HG03280 (cell line): ENCODE measurements around the gene SHISAL1.
"Not testable (repeated sequence)": the region's sequence is repeated elsewhere in the genome, so short reads cannot be mapped to it uniquely, and the experiment has no call there.

ENCODE experiments used
- ATAC-seq: cut with Tn5 transposase; IDR thresholded peaks from one replicate; pipeline ENCODE4 v1.9.1; 2021; ENCODE audit warnings: mild to moderate bottlenecking, moderate library complexity; ENCODE audit not compliant: unreplicated experiment

The SHISAL1 gene

GRCh38 chr22:44329179-44329796 lies 16.5 kb upstream of the SHISAL1 start:
- peak; percentile 70 for ATAC-seq

- no peak for ATAC-seq
These were observed 16.0 kb upstream of the SHISAL1 start for GRCh38 chr22:44328762-44329161.

GRCh38 chr22:44328326-44328725 lies 15.6 kb upstream of the SHISAL1 start:
- ATAC-seq = no peak

DNA sequence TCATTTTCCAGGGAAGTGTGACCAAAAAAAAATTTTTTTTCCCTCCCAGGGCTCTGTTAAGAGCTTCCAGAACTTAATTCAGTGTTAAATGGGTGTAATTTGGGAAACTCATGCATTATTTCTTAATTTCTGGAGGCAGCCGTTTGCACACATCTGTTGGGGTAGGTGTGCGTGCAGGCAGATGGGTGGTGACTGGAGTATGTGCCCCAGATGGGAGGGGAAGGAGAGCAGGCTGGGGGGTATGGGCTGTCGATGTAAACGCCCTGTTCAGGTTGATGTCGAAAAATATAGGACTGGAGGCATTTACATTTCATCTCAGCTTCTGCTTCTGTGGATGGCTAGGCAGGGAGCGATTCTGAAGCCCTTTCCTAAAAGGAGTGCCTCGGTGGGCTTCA lies 13.7 kb upstream of the SHISAL1 start:
- ATAC-seq = no peak

- ATAC-seq = no peak
These were observed 13.2 kb upstream of the SHISAL1 start for GRCh38 chr22:44325718-44326490.

DNA sequence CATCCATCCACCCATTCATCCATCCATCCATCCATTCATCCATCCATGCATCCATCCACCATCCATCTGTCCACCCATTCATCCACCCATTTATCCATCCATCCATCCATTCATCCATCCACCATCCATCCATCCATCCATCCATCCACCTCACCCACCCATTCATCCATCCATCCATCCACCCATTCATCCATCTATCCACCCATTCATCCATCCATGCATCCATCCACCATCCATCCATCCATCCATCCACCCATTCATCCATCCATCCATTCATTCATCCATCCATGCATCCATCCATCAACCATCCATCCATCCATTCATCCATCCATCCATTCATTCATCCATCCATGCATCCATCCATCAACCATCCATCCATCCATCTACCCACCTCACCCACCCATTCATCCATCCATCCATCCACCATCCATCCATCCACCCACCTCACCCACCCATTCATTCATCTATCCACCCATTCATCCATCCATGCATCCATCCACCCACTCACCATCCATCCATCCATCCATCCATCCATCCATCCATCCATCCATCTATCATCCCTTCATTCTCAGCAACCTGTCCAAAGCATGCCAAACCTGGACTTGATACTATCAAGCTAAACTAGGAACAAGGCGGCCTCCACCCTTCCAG lies 10.5 kb upstream of the SHISAL1 start:
- not testable (repeated sequence) for ATAC-seq

GRCh38 chr22:44319685-44320084 lies 6.9 kb upstream of the SHISAL1 start:
- ATAC-seq = no peak

- ATAC-seq = no peak
These were observed 6.0 kb upstream of the SHISAL1 start for GRCh38 chr22:44318751-44319150.

GRCh38 chr22:44317886-44318637 lies 5.3 kb upstream of the SHISAL1 start:
- ATAC-seq = no peak

- no peak for ATAC-seq
These were observed 4.3 kb upstream of the SHISAL1 start for GRCh38 chr22:44317123-44317444.

GRCh38 chr22:44316393-44317122 lies 3.8 kb upstream of the SHISAL1 start:
- ATAC-seq = no peak

DNA sequence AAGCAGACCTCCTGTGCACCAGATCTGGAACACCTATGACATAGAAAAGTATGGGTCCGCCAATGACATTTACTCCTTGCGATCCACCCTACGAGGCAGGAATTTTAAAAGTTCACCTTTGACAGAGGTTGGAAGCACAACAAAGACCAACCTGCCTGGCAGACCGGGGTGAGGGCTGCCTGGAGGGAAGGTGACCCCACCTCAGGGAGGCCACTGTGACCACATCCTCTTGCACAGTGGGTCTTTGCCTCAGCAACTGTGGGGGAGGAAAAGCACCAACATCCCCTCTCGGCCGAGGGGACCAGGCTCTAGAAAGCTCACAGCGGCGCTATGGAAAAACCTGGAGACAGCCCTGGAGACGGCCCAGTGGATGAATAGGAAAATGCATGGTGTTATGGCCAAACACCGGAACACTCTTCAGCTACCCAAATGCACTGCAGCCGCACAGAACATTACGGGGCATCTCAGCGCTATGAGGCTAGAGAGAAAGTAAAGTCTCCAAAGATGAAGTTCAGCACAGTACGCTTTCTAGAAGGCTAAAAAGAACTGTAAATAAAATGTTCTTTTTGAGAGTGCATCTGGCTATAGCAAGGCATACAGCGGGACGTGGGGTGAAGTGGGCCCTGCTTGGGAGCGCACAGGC lies 1.8 kb upstream of the SHISAL1 start:
- ATAC-seq = no peak

DNA sequence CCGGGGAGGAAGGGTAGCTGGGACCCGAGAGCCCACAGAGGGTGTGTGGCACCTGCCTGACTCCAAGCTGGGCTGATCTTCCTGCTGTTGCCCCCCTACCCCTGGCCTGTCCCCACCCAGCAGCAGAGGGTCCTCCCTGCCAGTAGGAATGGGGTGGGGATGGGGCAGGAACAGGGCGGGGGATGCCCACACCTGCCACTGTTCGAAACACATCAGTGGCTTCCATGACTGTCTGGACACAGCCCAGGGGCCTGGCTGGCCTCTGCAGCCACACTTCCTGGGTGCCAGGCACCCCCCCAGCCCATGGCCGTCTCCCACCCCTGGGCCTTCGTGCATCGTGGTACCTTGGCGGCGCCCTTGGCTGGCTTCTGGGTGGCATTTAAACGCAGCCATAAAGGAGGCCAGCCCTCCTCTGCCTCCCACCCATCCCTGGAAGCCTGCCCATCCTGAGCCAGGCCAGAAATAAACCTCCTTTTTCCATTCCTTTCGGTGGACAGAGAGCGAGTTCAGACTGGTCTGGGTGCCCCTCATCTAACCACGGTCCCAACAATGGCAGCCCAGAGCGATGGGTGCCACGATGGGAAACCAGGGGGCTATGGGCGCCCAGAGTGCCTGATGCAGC lies 745 bp upstream of the SHISAL1 start:
- ATAC-seq = no peak

GRCh38 chr22:44311855-44312170 lies 938 bp downstream of the SHISAL1 start:
- no peak for ATAC-seq

DNA sequence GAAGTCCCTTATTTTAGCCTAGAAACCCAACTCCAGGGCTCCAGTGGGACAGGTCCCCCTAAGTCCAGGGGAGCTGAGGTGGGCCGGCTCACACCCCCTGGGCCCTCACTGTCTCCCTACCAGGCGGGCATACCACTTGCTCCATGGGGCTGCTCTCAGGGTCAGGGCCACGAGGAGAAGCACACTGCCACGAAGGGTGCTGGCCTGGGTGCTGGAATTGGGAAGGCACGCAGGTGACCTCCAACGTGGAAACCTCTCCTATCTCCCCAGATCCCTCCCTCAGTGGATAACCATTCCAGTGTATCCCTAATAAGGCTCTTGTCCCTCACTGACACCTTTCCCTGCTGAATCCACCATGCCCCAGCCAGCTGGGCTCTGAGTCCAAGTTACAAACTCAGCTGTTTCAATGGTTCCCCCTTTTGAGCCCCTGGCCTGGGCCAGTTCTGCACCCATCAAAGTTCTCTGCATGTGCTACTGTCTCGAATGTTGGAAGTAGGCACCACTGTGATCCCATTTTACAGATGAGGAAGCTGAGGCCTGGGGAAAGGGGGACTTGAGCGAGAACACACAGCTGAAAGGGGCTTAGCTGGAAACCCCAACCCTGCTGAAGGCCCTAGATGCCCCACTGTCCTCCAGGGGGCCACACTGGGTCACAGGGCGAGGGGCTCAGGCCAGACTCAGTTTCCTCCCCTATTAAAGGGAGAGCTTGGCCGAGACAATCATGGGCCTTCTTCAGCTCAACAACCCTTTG lies 1.5 kb downstream of the SHISAL1 start:
- no peak for ATAC-seq

- no peak for ATAC-seq
These were observed 3.1 kb downstream of the SHISAL1 start for GRCh38 chr22:44309647-44310046.

DNA sequence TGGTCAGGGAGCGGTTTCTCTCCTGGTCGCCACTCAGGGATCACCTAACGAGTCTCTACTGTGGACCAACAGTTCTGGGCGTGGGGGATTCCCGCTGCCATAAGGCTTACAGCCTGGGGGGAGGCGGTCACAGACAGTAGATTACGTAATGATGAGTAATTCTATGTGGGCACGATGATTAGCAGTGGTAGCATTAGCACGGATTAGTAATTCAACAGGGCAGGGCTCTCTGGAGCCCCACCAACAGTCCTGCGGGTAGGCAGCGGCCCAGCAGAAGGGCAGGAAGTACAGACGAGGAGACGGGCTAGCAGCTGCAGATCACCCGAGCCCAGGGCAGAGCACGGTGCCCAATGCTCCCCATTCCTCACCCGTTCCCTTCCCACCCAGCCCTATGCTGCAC lies 3.6 kb downstream of the SHISAL1 start:
- no peak for ATAC-seq

DNA sequence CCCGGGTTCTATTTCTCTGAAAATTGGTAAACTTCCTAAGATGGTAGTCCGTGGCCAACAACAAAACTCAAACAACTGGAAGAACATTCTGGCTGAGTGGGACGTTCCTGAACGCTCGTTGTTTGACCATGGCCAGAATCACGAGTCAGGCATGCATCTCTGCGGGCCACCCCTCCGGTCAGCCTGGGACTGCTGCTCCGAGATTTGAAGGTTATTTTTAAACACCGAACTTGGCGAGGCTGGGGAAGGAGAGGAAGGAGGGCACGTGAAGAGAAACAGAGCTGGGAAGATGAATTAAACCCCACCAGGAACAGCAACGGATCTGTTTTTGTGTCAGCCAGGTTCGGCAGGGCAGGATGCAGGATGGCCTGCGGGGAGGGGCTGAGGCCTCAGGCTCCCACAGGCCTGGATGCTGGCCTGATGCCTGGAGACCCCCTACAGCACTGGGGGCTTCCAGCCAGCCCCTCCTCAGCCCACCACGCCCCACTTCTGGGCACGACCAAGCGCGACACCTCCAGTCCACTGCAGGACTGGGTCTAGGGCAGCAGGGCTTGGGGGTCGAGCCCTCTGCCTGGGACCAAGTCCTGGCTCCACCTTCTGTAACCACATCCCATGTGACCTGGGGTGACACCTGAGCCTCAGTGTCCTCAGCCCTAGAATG lies 5.1 kb downstream of the SHISAL1 start:
- ATAC-seq = no peak

- ATAC-seq = no peak
These were observed 6.9 kb downstream of the SHISAL1 start for GRCh38 chr22:44305888-44306287.
